CD8-positive, alpha-beta memory T cell (primary cell): Measurements from ENCODE around the gene OSBPL9. TPM values are rescaled to one million over a fixed set of nuclear protein-coding genes. Genes with fewer than 3 reads are reported as not detected.
"Not testable (repeated sequence)": the region's sequence is repeated elsewhere in the genome, so short reads cannot be mapped to it uniquely, and the experiment has no call there.

Experiments
- CTCF ChIA-PET: fragments of 350-600 bp; sonication (Branson Sonifier 250); formaldehyde crosslinking; loops from one replicate; lab custom pipeline; 2021; ENCODE audit warnings: antibody characterized with exemption; lab: Charles Lee
- POLR2A ChIA-PET: fragments of 350-600 bp; sonication (Branson Sonifier 250); formaldehyde crosslinking; loops from one replicate; lab custom pipeline; 2021; ENCODE audit warnings: antibody characterized with exemption; lab: Charles Lee
- DNase-seq, 5 donors: peaks; one replicate each; pipeline versions ENCODE4 v3.0.0 to v3.0.0-alpha.2; 2020 to 2022; ENCODE audit warnings: mixed read lengths in 1 of 5
- H3K27ac ChIP-seq: one replicate; pipeline ENCODE4 v1.7.0; 2013; ENCODE audit warnings: low read depth, mild to moderate bottlenecking, low read length, moderate library complexity
- H3K27me3 ChIP-seq: 2 replicates; pipeline ENCODE4 v1.7.0; 2013; ENCODE audit warnings: low read length, mild to moderate bottlenecking; ENCODE audit not compliant: insufficient read depth, poor library complexity, severe bottlenecking
- H3K36me3 ChIP-seq: 2 replicates; pipeline ENCODE4 v1.7.0; 2013; ENCODE audit warnings: mild to moderate bottlenecking, low read length, moderate library complexity; ENCODE audit not compliant: insufficient read depth
- H3K4me1 ChIP-seq: 2 replicates; pipeline ENCODE4 v1.7.0; 2013; ENCODE audit warnings: mild to moderate bottlenecking, low read length, moderate library complexity; ENCODE audit not compliant: insufficient read depth
- H3K4me3 ChIP-seq: 2 replicates; pipeline ENCODE4 v1.7.0; 2013; ENCODE audit warnings: mild to moderate bottlenecking, low read length
- H3K9me3 ChIP-seq: 2 replicates; pipeline ENCODE4 v1.7.0; 2013; ENCODE audit warnings: mild to moderate bottlenecking, low read length
- H3K27ac Mint-ChIP-seq, 8 donors: one replicate each; pipeline ENCODE4 v1.8.0; 2020 to 2021; ENCODE audit warnings: mixed read lengths in 8 of 8, mild to moderate bottlenecking in 6 of 8, inconsistent platforms in 3 of 8, moderate library complexity in 3 of 8
- H3K27me3 Mint-ChIP-seq, 2 donors: one replicate each; pipeline ENCODE4 v1.8.0; 2020 to 2021; ENCODE audit warnings: mixed read lengths in 2 of 2, mild to moderate bottlenecking in 1 of 2, moderate library complexity in 1 of 2
- H3K36me3 Mint-ChIP-seq, 3 donors: one replicate each; pipeline ENCODE4 v1.8.0; 2020 to 2021; ENCODE audit warnings: mixed read lengths in 3 of 3, inconsistent platforms in 1 of 3, mild to moderate bottlenecking in 1 of 3
- H3K4me1 Mint-ChIP-seq, 3 donors: one replicate each; pipeline ENCODE4 v1.8.0; 2020 to 2021; ENCODE audit warnings: mixed read lengths in 3 of 3, inconsistent platforms in 1 of 3, mild to moderate bottlenecking in 1 of 3
- H3K4me3 Mint-ChIP-seq, 7 donors: one replicate each; pipeline ENCODE4 v1.8.0; 2020 to 2021; ENCODE audit warnings: mixed read lengths in 7 of 7, mild to moderate bottlenecking in 6 of 7, moderate library complexity in 4 of 7, inconsistent platforms in 2 of 7
- H3K9me3 Mint-ChIP-seq, 5 donors: one replicate each; pipeline ENCODE4 v1.8.0; 2020 to 2022; ENCODE audit warnings: mixed read lengths in 5 of 5, mild to moderate bottlenecking in 3 of 5, moderate library complexity in 2 of 5, inconsistent platforms in 1 of 5
- polyA plus RNA-seq: library from polyadenylated mRNA; unstranded; fragments of 300-500 nt; fragmentation: Illumina TruSeq; gene quantifications from one replicate; pipeline ENCODE4 v1.2.3, GENCODE V29; 2021
- total RNA-seq, 2 experiments: library from RNA; stranded (reverse); gene quantifications; one replicate each; pipeline ENCODE4 v1.2.3, GENCODE V29; 2021

Gene OSBPL9
- total and polyA plus RNA-seq, 3 experiments from 2014 or later, result 43.4 to 48.0 (median 47.6) TPM

GRCh38 chr1:51592711-51593110, 24.2 kb upstream of the OSBPL9 start:
- no peaks in the 10 kb centered on the region for H3K4me1 ChIP-seq
- Mint-ChIP-seq H3K27ac (no peak overlapping the region), H3K9me3 (no peaks in the 10 kb centered on the region), H3K4me1 (no peaks in the 10 kb centered on the region), H3K36me3 (no peaks in the 10 kb centered on the region), H3K27me3 (peaks cover 6 to 7% of the 10 kb centered on the region in 2 donors), H3K4me3 (no peak overlapping the region)
- no peaks in the 10 kb centered on the region for H3K36me3 ChIP-seq
- ChIA-PET CTCF (no interaction called here), POLR2A (no interaction called here)
- no peak for DNase-seq
- H3K9me3 ChIP-seq, result no peaks in the 10 kb centered on the region
- no peak overlapping the region for H3K4me3 ChIP-seq
- no peaks in the 10 kb centered on the region for H3K27me3 ChIP-seq
- H3K27ac ChIP-seq, result no peak overlapping the region

DNA sequence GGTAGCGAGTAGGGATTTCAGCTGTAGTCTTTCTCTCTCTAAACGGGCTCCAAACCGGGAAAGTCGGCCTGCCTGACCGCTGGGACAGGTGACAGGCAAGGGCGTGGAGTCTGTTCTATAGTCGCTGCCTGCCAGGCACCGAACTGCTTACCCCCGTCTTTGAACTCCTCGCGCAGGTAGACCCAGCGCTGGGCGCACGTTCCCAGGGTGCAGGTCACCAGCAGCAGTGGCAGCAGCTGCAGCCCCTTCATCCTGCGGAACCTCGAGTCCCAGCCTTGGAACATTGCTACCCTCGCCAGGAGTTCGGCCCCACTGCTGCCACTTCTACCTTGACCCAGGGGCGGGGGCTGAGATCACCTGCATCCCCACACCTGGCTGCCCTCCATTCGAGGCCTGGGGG, 22.2 kb upstream of the OSBPL9 start:
- Histone ChIP-seq H3K27ac (no peak overlapping the region), H3K9me3 (no peaks in the 10 kb centered on the region), H3K4me3 (no peak overlapping the region), H3K27me3 (no peaks in the 10 kb centered on the region), H3K4me1 (no peaks in the 10 kb centered on the region), H3K36me3 (no peaks in the 10 kb centered on the region)
- ChIA-PET POLR2A (no interaction called here), CTCF (no interaction called here)
- no peaks in the 10 kb centered on the region for H3K4me1 Mint-ChIP-seq
- no peak for DNase-seq
- H3K4me3 Mint-ChIP-seq, result no peak overlapping the region
- no peaks in the 10 kb centered on the region for H3K9me3 Mint-ChIP-seq
- peaks cover 0 to 6% of the 10 kb centered on the region in 2 donors for H3K27me3 Mint-ChIP-seq
- no peak overlapping the region for H3K27ac Mint-ChIP-seq
- H3K36me3 Mint-ChIP-seq, result no peaks in the 10 kb centered on the region

DNA sequence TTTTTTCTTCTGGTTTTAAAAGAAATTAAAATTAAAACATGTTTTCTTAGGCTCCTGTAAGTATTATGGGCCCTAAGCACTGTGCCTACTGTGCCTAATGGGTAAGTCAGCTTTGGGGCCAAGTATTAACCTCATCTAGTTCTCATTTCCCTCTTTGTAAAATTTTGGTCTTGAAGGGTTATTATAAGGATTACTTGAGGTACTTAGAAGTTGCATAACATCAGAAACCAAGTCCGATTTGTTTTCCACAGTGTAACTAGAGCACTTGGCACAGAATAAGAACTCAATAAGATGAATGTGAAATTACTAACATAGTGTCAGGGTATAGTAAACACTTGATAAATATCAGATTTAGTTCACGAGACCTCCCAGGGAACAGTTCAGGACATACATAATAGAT, 16.4 kb upstream of the OSBPL9 start:
- Histone ChIP-seq H3K36me3 (no peaks in the 10 kb centered on the region), H3K27me3 (no peaks in the 10 kb centered on the region), H3K4me3 (no peak overlapping the region), H3K27ac (no peak overlapping the region), H3K9me3 (no peaks in the 10 kb centered on the region), H3K4me1 (no peaks in the 10 kb centered on the region)
- Mint-ChIP-seq H3K4me3 (no peak overlapping the region), H3K36me3 (no peaks in the 10 kb centered on the region), H3K27me3 (peaks cover 0 to 6% of the 10 kb centered on the region in 2 donors), H3K9me3 (no peaks in the 10 kb centered on the region), H3K4me1 (no peaks in the 10 kb centered on the region), H3K27ac (no peak overlapping the region)
- ChIA-PET POLR2A (no interaction called here), CTCF (no interaction called here)
- DNase-seq, result no peak

- peaks cover under 1% of the 10 kb centered on the region for H3K27me3 ChIP-seq
- H3K9me3 Mint-ChIP-seq, result no peaks in the 10 kb centered on the region
- H3K4me3 ChIP-seq, result no peak overlapping the region
- DNase-seq, result no peak
- H3K27ac Mint-ChIP-seq, result no peak overlapping the region
- H3K4me1 Mint-ChIP-seq, result no peaks in the 10 kb centered on the region
- H3K36me3 ChIP-seq, result no peaks in the 10 kb centered on the region
- ChIA-PET POLR2A (no interaction called here), CTCF (no interaction called here)
- no peaks in the 10 kb centered on the region for H3K4me1 ChIP-seq
- H3K4me3 Mint-ChIP-seq, result no peak overlapping the region
- H3K36me3 Mint-ChIP-seq, result no peaks in the 10 kb centered on the region
- peaks cover 0 to 6% of the 10 kb centered on the region in 2 donors for H3K27me3 Mint-ChIP-seq
- no peaks in the 10 kb centered on the region for H3K9me3 ChIP-seq
- H3K27ac ChIP-seq, result no peak overlapping the region
These were observed 15.9 kb upstream of the OSBPL9 start for GRCh38 chr1:51600965-51601364.

- Mint-ChIP-seq H3K27ac (no peak overlapping the region), H3K36me3 (no peaks in the 10 kb centered on the region), H3K4me3 (no peak overlapping the region), H3K9me3 (no peaks in the 10 kb centered on the region), H3K27me3 (peaks cover 3 to 35% of the 10 kb centered on the region in 2 donors), H3K4me1 (no peaks in the 10 kb centered on the region)
- peaks cover 3% of the 10 kb centered on the region for H3K27me3 ChIP-seq
- no peak overlapping the region for H3K4me3 ChIP-seq
- ChIA-PET POLR2A (no interaction called here), CTCF (no interaction called here)
- H3K27ac ChIP-seq, result no peak overlapping the region
- DNase-seq, result no peak
- no peaks in the 10 kb centered on the region for H3K4me1 ChIP-seq
- no peaks in the 10 kb centered on the region for H3K9me3 ChIP-seq
- no peaks in the 10 kb centered on the region for H3K36me3 ChIP-seq
These were observed 10.8 kb upstream of the OSBPL9 start for GRCh38 chr1:51605961-51606723.

GRCh38 chr1:51607681-51608095, 9.2 kb upstream of the OSBPL9 start:
- DNase-seq, result no peak
- CTCF ChIA-PET, result no interaction called here
- peaks cover 3% of the 10 kb centered on the region for H3K27me3 ChIP-seq
- peaks cover 3 to 35% of the 10 kb centered on the region in 2 donors for H3K27me3 Mint-ChIP-seq
- POLR2A ChIA-PET, result no interaction called here
- H3K4me1 ChIP-seq, result no peaks in the 10 kb centered on the region
- no peaks in the 10 kb centered on the region for H3K9me3 Mint-ChIP-seq
- H3K4me3 Mint-ChIP-seq, result no peak overlapping the region
- H3K9me3 ChIP-seq, result no peaks in the 10 kb centered on the region
- no peak overlapping the region for H3K4me3 ChIP-seq
- H3K36me3 Mint-ChIP-seq, result no peaks in the 10 kb centered on the region
- no peaks in the 10 kb centered on the region for H3K4me1 Mint-ChIP-seq
- H3K27ac Mint-ChIP-seq, result no peak overlapping the region
- H3K36me3 ChIP-seq, result no peaks in the 10 kb centered on the region
- H3K27ac ChIP-seq, result no peak overlapping the region

DNA sequence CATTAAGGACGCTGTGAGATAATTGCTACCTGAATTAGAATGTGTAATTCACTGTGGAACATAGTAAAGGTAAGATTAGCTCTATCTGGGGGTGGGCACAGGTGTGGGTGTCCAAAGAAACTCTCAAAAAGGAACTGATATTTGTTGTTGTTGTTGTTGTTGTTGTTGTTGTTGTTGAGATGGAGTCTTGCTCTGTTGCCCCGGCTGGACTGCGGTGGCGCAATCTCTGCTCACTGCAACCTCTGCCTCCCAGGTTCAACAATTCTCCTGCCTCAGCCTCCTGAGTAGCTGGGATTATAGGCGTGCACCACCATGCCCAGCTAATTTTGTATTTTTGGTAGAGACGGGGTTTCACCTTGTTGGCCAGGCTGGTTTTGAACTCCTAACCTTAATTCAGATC, 6.8 kb upstream of the OSBPL9 start:
- H3K9me3 ChIP-seq, H3K36me3 ChIP-seq, H3K4me3 ChIP-seq, DNase-seq, CTCF ChIA-PET, H3K27ac ChIP-seq, H3K36me3 Mint-ChIP-seq, H3K4me1 ChIP-seq, H3K27ac Mint-ChIP-seq, H3K4me1 Mint-ChIP-seq, H3K9me3 Mint-ChIP-seq, H3K4me3 Mint-ChIP-seq, H3K27me3 ChIP-seq, POLR2A ChIA-PET: not testable (repeated sequence)
- H3K27me3 Mint-ChIP-seq, result peaks cover 4 to 29% of the 10 kb centered on the region in 2 donors

DNA sequence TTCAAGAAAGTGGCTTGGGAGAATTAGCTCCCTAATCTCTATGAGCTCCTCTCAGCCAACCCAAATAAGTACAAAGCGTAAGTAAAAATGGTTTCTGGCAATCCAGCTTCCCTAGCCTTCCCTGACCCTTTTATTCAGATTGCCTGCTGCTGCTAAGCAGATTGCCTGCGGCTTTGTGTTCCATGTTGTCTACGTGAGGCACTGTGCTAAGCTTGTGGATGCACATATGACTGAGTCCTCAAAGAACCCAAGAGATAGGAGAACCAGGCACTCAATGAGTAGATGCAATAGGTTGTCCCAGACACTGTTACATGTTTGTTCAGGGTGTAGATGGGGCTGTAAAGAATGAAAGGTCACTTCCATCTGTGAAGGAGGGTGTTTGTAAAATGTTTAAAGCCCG, 6.3 kb upstream of the OSBPL9 start:
- ChIA-PET POLR2A (no interaction called here), CTCF (no interaction called here)
- no peak overlapping the region for H3K4me3 Mint-ChIP-seq
- H3K9me3 ChIP-seq, result no peaks in the 10 kb centered on the region
- no peaks in the 10 kb centered on the region for H3K36me3 ChIP-seq
- no peaks in the 10 kb centered on the region for H3K9me3 Mint-ChIP-seq
- peaks cover 0 to 5% (median 0%) of the 10 kb centered on the region in 3 donors for H3K4me1 Mint-ChIP-seq
- no peak overlapping the region for H3K4me3 ChIP-seq
- H3K27me3 ChIP-seq, result peaks cover 3% of the 10 kb centered on the region
- peak overlapping the region in 1 of 8 donors; percentile 75 for H3K27ac Mint-ChIP-seq
- H3K4me1 ChIP-seq, result no peaks in the 10 kb centered on the region
- no peak overlapping the region for H3K27ac ChIP-seq
- DNase-seq, result no peak
- no peaks in the 10 kb centered on the region for H3K36me3 Mint-ChIP-seq
- peaks cover 4 to 29% of the 10 kb centered on the region in 2 donors for H3K27me3 Mint-ChIP-seq
